H9 (cell line): ENCODE results near the gene HBG2. TPM values are rescaled to one million over a fixed set of nuclear protein-coding genes. Genes with fewer than 3 reads are reported as not detected.

Source experiments
- DNase-seq: peaks from one replicate; pipeline ENCODE4 v3.0.0-alpha.2; 2017
- H2AFZ ChIP-seq: one replicate; pipeline ENCODE4 v1.6.1; 2013; ENCODE audit warnings: mild to moderate bottlenecking, low read length, control low read depth, moderate library complexity
- H2AK5ac ChIP-seq: 2 replicates; pipeline ENCODE4 v1.6.1; 2013; ENCODE audit warnings: low read length, control low read depth, mixed read lengths; ENCODE audit not compliant: insufficient read length
- H2BK120ac ChIP-seq: one replicate; pipeline ENCODE4 v1.6.1; 2013; ENCODE audit warnings: low read depth, mild to moderate bottlenecking, low read length, control low read depth, inconsistent platforms; ENCODE audit not compliant: poor library complexity, severe bottlenecking
- H2BK12ac ChIP-seq: 2 replicates; pipeline ENCODE4 v1.6.1; 2013; ENCODE audit warnings: low read length, control low read depth, mixed read lengths, low read depth; ENCODE audit not compliant: insufficient read length
- H2BK15ac ChIP-seq: 2 replicates; pipeline ENCODE4 v1.6.1; 2013; ENCODE audit warnings: low read depth, low read length, control low read depth
- H2BK20ac ChIP-seq: one replicate; pipeline ENCODE4 v1.6.1; 2013; ENCODE audit warnings: low read depth, mild to moderate bottlenecking, low read length, control low read depth, inconsistent platforms; ENCODE audit not compliant: poor library complexity, severe bottlenecking
- H2BK5ac ChIP-seq: 2 replicates; pipeline ENCODE4 v1.6.1; 2013; ENCODE audit warnings: low read length, control low read depth, mixed read lengths; ENCODE audit not compliant: insufficient read length
- H3K14ac ChIP-seq: 2 replicates; pipeline ENCODE4 v1.6.1; 2013; ENCODE audit warnings: low read length, control low read depth; ENCODE audit not compliant: insufficient read depth
- H3K18ac ChIP-seq: 2 replicates; pipeline ENCODE4 v1.6.1; 2013; ENCODE audit warnings: low read depth, mild to moderate bottlenecking, mixed read lengths, low read length, control low read depth; ENCODE audit not compliant: insufficient read length
- H3K23ac ChIP-seq: 2 replicates; pipeline ENCODE4 v1.6.1; 2013; ENCODE audit warnings: low read length, control low read depth, mixed read lengths, low read depth; ENCODE audit not compliant: insufficient read length
- H3K23me2 ChIP-seq: 2 replicates; pipeline ENCODE4 v1.6.1; 2013; ENCODE audit warnings: low read depth, mild to moderate bottlenecking, mixed read lengths, low read length, control low read depth; ENCODE audit not compliant: insufficient read length, poor library complexity, severe bottlenecking
- H3K27ac ChIP-seq: 2 replicates; pipeline ENCODE4 v1.5.1; 2013; ENCODE audit warnings: low read length, control low read depth, mixed read lengths, low read depth; ENCODE audit not compliant: insufficient read length
- H3K27me3 ChIP-seq: 2 replicates; pipeline ENCODE4 v1.6.1; 2013; ENCODE audit warnings: low read length, control low read depth, inconsistent platforms; ENCODE audit not compliant: insufficient read depth
- H3K4ac ChIP-seq: 2 replicates; pipeline ENCODE4 v1.6.1; 2013; ENCODE audit warnings: low read depth, mild to moderate bottlenecking, control low read depth, inconsistent platforms, low read length, moderate library complexity
- H3K4me1 ChIP-seq: 2 replicates; pipeline ENCODE4 v1.6.1; 2013; ENCODE audit warnings: low read length, control low read depth, inconsistent platforms; ENCODE audit not compliant: insufficient read depth
- H3K4me2 ChIP-seq: 2 replicates; pipeline ENCODE4 v1.6.1; 2013; ENCODE audit warnings: low read length, control low read depth, mixed read lengths; ENCODE audit not compliant: insufficient read length, insufficient read depth
- H3K56ac ChIP-seq: 2 replicates; pipeline ENCODE4 v1.6.1; 2013; ENCODE audit warnings: low read depth, mild to moderate bottlenecking, mixed read lengths, low read length, control low read depth; ENCODE audit not compliant: insufficient read length
- H3K79me1 ChIP-seq: 2 replicates; pipeline ENCODE4 v1.6.1; 2013; ENCODE audit warnings: low read depth, mild to moderate bottlenecking, moderate library complexity, low read length, control low read depth, inconsistent platforms; ENCODE audit not compliant: insufficient read depth, poor library complexity, severe bottlenecking
- H3K79me2 ChIP-seq: 2 replicates; pipeline ENCODE4 v1.6.1; 2013; ENCODE audit warnings: low read length, control low read depth, inconsistent platforms; ENCODE audit not compliant: insufficient read depth
- H3K9ac ChIP-seq: 2 replicates; pipeline ENCODE4 v1.6.1; 2013; ENCODE audit warnings: low read length, control low read depth, mixed read lengths; ENCODE audit not compliant: insufficient read length; ENCODE audit errors: extremely low read depth
- H3K9me3 ChIP-seq: one replicate; pipeline ENCODE4 v1.6.1; 2013; ENCODE audit warnings: low read depth, low read length, inconsistent platforms; ENCODE audit not compliant: control insufficient read depth
- H3T11ph ChIP-seq: one replicate; pipeline ENCODE4 v1.6.1; 2013; ENCODE audit warnings: mild to moderate bottlenecking, low read length, control low read depth, inconsistent platforms
- H4K20me1 ChIP-seq: one replicate; pipeline ENCODE4 v1.6.1; 2013; ENCODE audit not compliant: control insufficient read depth, insufficient read length, insufficient read depth
- H4K5ac ChIP-seq: 2 replicates; pipeline ENCODE4 v1.6.1; 2013; ENCODE audit warnings: low read depth, mild to moderate bottlenecking, mixed read lengths, low read length, control low read depth; ENCODE audit not compliant: insufficient read length
- H4K8ac ChIP-seq: replicated peaks from 2 replicates; pipeline ENCODE4 v1.6.1; 2013; ENCODE audit warnings: low read length, control low read depth, mixed read lengths, low read depth; ENCODE audit not compliant: insufficient read length
- H4K91ac ChIP-seq: 2 replicates; pipeline ENCODE4 v1.6.1; 2013; ENCODE audit warnings: low read depth, mild to moderate bottlenecking, moderate library complexity, mixed read lengths, low read length, control low read depth; ENCODE audit not compliant: insufficient read length
- H3K27ac Mint-ChIP-seq, 3 experiments: 2 replicates in 2 of 3; 3 replicates in 1 of 3; pipeline ENCODE4 v1.8.0; 2020 to 2021; ENCODE audit warnings: mixed read lengths in 3 of 3, mild to moderate bottlenecking in 1 of 3, moderate library complexity in 1 of 3
- H3K27me3 Mint-ChIP-seq: 2 replicates; pipeline ENCODE4 v1.8.0; 2021; ENCODE audit warnings: low read depth, mild to moderate bottlenecking, moderate library complexity, mixed read lengths
- H3K36me3 Mint-ChIP-seq, 3 experiments: 2 replicates in 2 of 3; 3 replicates in 1 of 3; pipeline ENCODE4 v1.8.0; 2020 to 2021; ENCODE audit warnings: low read depth in 3 of 3, mixed read lengths in 3 of 3; ENCODE audit not compliant: insufficient read depth in 1 of 3
- H3K4me1 Mint-ChIP-seq, 2 experiments: 2 replicates each; pipeline ENCODE4 v1.8.0; 2020; ENCODE audit warnings: mixed read lengths in 2 of 2
- H3K4me3 Mint-ChIP-seq, 2 experiments: 2 replicates in 1 of 2; 3 replicates in 1 of 2; pipeline ENCODE4 v1.8.0; 2020 to 2021; ENCODE audit warnings: mild to moderate bottlenecking in 2 of 2, mixed read lengths in 2 of 2, moderate library complexity in 1 of 2
- H3K9me3 Mint-ChIP-seq, 2 experiments: 2 replicates in 1 of 2; 3 replicates in 1 of 2; pipeline ENCODE4 v1.8.0; 2020; ENCODE audit warnings: mild to moderate bottlenecking in 2 of 2, mixed read lengths in 2 of 2, moderate library complexity in 1 of 2
- WGBS: extraction: QIAGEN DNeasy Blood & Tissue Kit; methylation state at CpG from one replicate; pipeline ENCODE4 v1.1.7; 2013; ENCODE audit warnings: missing lambda C conversion rate, low lambda C conversion rate, mixed read lengths; ENCODE audit not compliant: insufficient read length; ENCODE audit errors: extremely low coverage; 5-methylcytosine and 5-hydroxymethylcytosine counted together
- total RNA-seq: library from RNA; stranded (reverse); gene quantifications from 2 replicates; pipeline ENCODE4 v1.2.1, GENCODE V29; 2021
- TF ChIP-seq, protein P1 (sequence below): fragments of 200-600 bp; sonication (generic); conservative IDR thresholded peaks from 3 replicates; pipeline ENCODE4 v1.8.0; 2021; ENCODE audit warnings: antibody characterized with exemption, mild to moderate bottlenecking

HBG2 gene
- total RNA-seq, 1 experiment from 2014 or later: not detected

GRCh38 chr11:5247472-5248192, 6.9 kb downstream of the HBG2 start:
- H2BK20ac ChIP-seq: no peak overlapping the region
- H4K91ac ChIP-seq: no peak overlapping the region
- no peak overlapping the region for H3K4ac ChIP-seq
- no peaks in the 10 kb centered on the region for H3K4me1 ChIP-seq
- Mint-ChIP-seq H3K9me3 (no peaks in the 10 kb centered on the region), H3K36me3 (no peaks in the 10 kb centered on the region), H3K4me3 (no peak overlapping the region), H3K27ac (no peak overlapping the region), H3K27me3 (peaks cover 11% of the 10 kb centered on the region), H3K4me1 (no peaks in the 10 kb centered on the region)
- H2BK12ac ChIP-seq: no peak overlapping the region
- no peak overlapping the region for H2BK120ac ChIP-seq
- H3K79me1 ChIP-seq: no peaks in the 10 kb centered on the region
- no peak overlapping the region for H3K27ac ChIP-seq
- no peaks in the 10 kb centered on the region for H4K20me1 ChIP-seq
- TF ChIP-seq, protein P1, sequence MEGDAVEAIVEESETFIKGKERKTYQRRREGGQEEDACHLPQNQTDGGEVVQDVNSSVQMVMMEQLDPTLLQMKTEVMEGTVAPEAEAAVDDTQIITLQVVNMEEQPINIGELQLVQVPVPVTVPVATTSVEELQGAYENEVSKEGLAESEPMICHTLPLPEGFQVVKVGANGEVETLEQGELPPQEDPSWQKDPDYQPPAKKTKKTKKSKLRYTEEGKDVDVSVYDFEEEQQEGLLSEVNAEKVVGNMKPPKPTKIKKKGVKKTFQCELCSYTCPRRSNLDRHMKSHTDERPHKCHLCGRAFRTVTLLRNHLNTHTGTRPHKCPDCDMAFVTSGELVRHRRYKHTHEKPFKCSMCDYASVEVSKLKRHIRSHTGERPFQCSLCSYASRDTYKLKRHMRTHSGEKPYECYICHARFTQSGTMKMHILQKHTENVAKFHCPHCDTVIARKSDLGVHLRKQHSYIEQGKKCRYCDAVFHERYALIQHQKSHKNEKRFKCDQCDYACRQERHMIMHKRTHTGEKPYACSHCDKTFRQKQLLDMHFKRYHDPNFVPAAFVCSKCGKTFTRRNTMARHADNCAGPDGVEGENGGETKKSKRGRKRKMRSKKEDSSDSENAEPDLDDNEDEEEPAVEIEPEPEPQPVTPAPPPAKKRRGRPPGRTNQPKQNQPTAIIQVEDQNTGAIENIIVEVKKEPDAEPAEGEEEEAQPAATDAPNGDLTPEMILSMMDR: no peak
- H3K14ac ChIP-seq: no peak overlapping the region
- no peak overlapping the region for H3T11ph ChIP-seq
- no peak overlapping the region for H3K18ac ChIP-seq
- no peak overlapping the region for H3K23ac ChIP-seq
- no peak overlapping the region for H3K4me2 ChIP-seq
- H4K8ac ChIP-seq: no peak overlapping the region
- WGBS: no CpG with 5 or more reads among the region's 3 CpGs
- no peak overlapping the region for H3K56ac ChIP-seq
- no peaks in the 10 kb centered on the region for H3K23me2 ChIP-seq
- DNase-seq: no peak
- no peak overlapping the region for H2AK5ac ChIP-seq
- no peaks in the 10 kb centered on the region for H3K27me3 ChIP-seq
- H3K79me2 ChIP-seq: no peaks in the 10 kb centered on the region
- H3K9ac ChIP-seq: no peak overlapping the region
- no peaks in the 10 kb centered on the region for H3K9me3 ChIP-seq
- no peak overlapping the region for H2BK15ac ChIP-seq
- H2AFZ ChIP-seq: no peak overlapping the region
- no peak overlapping the region for H2BK5ac ChIP-seq
- H4K5ac ChIP-seq: no peak overlapping the region
